IPS DF 19.7 (cell line): ENCODE data around the gene ANKRD12.

ENCODE experiments used
- DNase-seq: peaks from one replicate; pipeline ENCODE4 v3.0.0-alpha.2; 2013; ENCODE audit warnings: low read depth, low spot score

ANKRD12 gene

GRCh38 chr18:9182852-9183399, 46.3 kb downstream of the ANKRD12 start:
- DNase-seq, result no peak

GRCh38 chr18:9184998-9185613, 48.5 kb downstream of the ANKRD12 start:
- no peak for DNase-seq

GRCh38 chr18:9188359-9189231, 52.0 kb downstream of the ANKRD12 start:
- no peak for DNase-seq

- no peak for DNase-seq
Observed at GRCh38 chr18:9189491-9189890, 52.9 kb downstream of the ANKRD12 start.

- no peak for DNase-seq
Observed at GRCh38 chr18:9191658-9192256, 55.2 kb downstream of the ANKRD12 start.

GRCh38 chr18:9193031-9193430, 56.5 kb downstream of the ANKRD12 start:
- no peak for DNase-seq

GRCh38 chr18:9196568-9196967, 60.0 kb downstream of the ANKRD12 start:
- DNase-seq, result no peak

- DNase-seq, result no peak
Observed at GRCh38 chr18:9199681-9200080, 63.1 kb downstream of the ANKRD12 start.

GRCh38 chr18:9201224-9201623, 64.6 kb downstream of the ANKRD12 start:
- DNase-seq, result no peak

GRCh38 chr18:9204659-9205058, 68.1 kb downstream of the ANKRD12 start:
- DNase-seq, result no peak

- no peak for DNase-seq
Observed at GRCh38 chr18:9206421-9206820, 69.8 kb downstream of the ANKRD12 start.

- DNase-seq, result no peak
Observed at GRCh38 chr18:9209279-9209678, 72.7 kb downstream of the ANKRD12 start.

- no peak for DNase-seq
Observed at GRCh38 chr18:9210966-9211365, 74.4 kb downstream of the ANKRD12 start.

GRCh38 chr18:9211955-9212354, 75.4 kb downstream of the ANKRD12 start:
- no peak for DNase-seq

GRCh38 chr18:9215221-9215933, 78.8 kb downstream of the ANKRD12 start:
- DNase-seq, result no peak

- DNase-seq, result no peak
Observed at GRCh38 chr18:9216459-9216858, 79.9 kb downstream of the ANKRD12 start.

- DNase-seq, result no peak
Observed at GRCh38 chr18:9217743-9218451, 81.3 kb downstream of the ANKRD12 start.

- DNase-seq, result no peak
Observed at GRCh38 chr18:9221040-9221439, 84.5 kb downstream of the ANKRD12 start.

GRCh38 chr18:9221661-9222060, 85.1 kb downstream of the ANKRD12 start:
- DNase-seq, result no peak

- DNase-seq, result no peak
Observed at GRCh38 chr18:9223356-9223755, 86.8 kb downstream of the ANKRD12 start.

- no peak for DNase-seq
Observed at GRCh38 chr18:9226463-9226862, 89.9 kb downstream of the ANKRD12 start.
